ENCODE results near the gene FRMD4B. TPM values are rescaled to one million over a fixed set of nuclear protein-coding genes. Genes with fewer than 3 reads are reported as not detected.

FRMD4B gene
- total RNA-seq, 3 donors from 2014 or later (not counting 1 experiment from before 2014, with no cell fraction given): 8.5 to 19.8 (median 9.4) TPM

DNA sequence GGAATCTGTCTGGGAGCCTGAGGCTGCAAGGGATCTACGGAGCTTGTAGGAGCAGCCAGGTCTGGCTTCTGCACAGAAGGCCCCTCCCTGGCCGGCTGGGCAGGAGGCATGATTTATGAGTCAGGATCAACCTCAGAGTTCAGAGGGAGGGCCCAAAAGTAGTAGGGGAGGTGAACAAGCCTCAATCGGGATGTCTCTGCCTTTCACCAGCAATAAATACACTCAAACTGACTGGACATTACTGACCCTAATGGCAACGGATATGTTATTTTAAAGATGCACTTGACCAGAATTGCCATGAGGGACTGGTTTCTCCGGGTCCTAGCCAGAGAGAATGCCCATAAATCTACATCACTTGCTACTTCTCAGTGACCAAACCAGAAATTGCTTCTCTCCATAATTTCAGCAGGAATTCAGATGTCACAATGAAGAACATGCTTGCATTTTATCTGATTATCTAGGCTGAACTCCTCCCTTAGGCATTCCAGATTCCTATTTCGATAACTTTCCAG, 153.9 kb downstream of the FRMD4B start:
- Histone ChIP-seq H3K27me3 (ENCODE audit: control insufficient read depth, insufficient read depth, low read length) (no peaks in the 10 kb centered on the region), H3K4me3 (ENCODE audit: low read length) (no peak overlapping the region), H3K27ac (ENCODE audit: low read length) (no peak overlapping the region), H3K4me1 (ENCODE audit: control insufficient read depth, insufficient read depth, low read length) (peaks cover under 1% of the 10 kb centered on the region), H3K9me3 (ENCODE audit: control insufficient read depth, insufficient read depth, low read length) (no peaks in the 10 kb centered on the region), H3K36me3 (ENCODE audit: control insufficient read depth, insufficient read depth, low read length) (no peaks in the 10 kb centered on the region)
- peaks cover 5% of the 10 kb centered on the region in 2 donors for H3K4me1 Mint-ChIP-seq
- TF ChIP-seq, protein P1, sequence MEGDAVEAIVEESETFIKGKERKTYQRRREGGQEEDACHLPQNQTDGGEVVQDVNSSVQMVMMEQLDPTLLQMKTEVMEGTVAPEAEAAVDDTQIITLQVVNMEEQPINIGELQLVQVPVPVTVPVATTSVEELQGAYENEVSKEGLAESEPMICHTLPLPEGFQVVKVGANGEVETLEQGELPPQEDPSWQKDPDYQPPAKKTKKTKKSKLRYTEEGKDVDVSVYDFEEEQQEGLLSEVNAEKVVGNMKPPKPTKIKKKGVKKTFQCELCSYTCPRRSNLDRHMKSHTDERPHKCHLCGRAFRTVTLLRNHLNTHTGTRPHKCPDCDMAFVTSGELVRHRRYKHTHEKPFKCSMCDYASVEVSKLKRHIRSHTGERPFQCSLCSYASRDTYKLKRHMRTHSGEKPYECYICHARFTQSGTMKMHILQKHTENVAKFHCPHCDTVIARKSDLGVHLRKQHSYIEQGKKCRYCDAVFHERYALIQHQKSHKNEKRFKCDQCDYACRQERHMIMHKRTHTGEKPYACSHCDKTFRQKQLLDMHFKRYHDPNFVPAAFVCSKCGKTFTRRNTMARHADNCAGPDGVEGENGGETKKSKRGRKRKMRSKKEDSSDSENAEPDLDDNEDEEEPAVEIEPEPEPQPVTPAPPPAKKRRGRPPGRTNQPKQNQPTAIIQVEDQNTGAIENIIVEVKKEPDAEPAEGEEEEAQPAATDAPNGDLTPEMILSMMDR (IDR thresholded peaks at IDR 0.05): no peak
- intact Hi-C loops (cut with micrococcal nuclease): no loop called here
- 92% methylated on average over 6 of the region's 6 CpGs for WGBS (ENCODE audit: insufficient coverage)
- H3K9me3 Mint-ChIP-seq: no peaks in the 10 kb centered on the region
- DNase-seq (no peak), ATAC-seq (no peak)
- H3K27me3 Mint-ChIP-seq (ENCODE audit: low read depth in 2 of 2): no peaks in the 10 kb centered on the region
- H3K4me3 Mint-ChIP-seq: no peak overlapping the region
- no peak overlapping the region for H3K27ac Mint-ChIP-seq
- H3K36me3 Mint-ChIP-seq: no peaks in the 10 kb centered on the region

DNA sequence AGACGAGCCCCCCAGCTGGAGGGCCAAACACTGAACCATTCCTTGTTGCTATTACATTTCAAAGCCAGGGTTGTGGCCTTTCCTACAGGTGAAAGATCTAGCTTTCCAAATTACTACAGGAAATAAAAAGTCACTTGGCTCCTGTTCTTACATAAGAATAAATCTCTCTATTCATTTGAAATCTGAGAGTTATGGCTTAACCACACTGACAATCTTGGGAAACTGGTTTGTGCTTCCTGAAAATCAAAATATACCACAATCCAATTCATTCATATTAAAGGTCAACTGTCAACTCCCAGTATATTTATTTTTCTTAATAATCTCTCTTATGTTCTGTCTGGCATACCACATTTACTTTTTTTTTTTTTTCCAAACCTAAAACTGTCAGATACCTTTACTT, 159.8 kb downstream of the FRMD4B start:
- Mint-ChIP-seq H3K4me1 (no peaks in the 10 kb centered on the region), H3K4me3 (no peak overlapping the region), H3K27me3 (ENCODE audit: low read depth in 2 of 2) (no peaks in the 10 kb centered on the region), H3K27ac (no peak overlapping the region), H3K9me3 (no peaks in the 10 kb centered on the region), H3K36me3 (no peaks in the 10 kb centered on the region)
- TF ChIP-seq, protein P1 (IDR thresholded peaks at IDR 0.05): no peak
- no peaks in the 10 kb centered on the region for H3K36me3 ChIP-seq (ENCODE audit: control insufficient read depth, insufficient read depth, low read length)
- intact Hi-C loops (cut with micrococcal nuclease): no loop called here
- no peak overlapping the region for H3K4me3 ChIP-seq (ENCODE audit: low read length)
- H3K27me3 ChIP-seq (ENCODE audit: control insufficient read depth, insufficient read depth, low read length): no peaks in the 10 kb centered on the region
- H3K4me1 ChIP-seq (ENCODE audit: control insufficient read depth, insufficient read depth, low read length): no peaks in the 10 kb centered on the region
- H3K27ac ChIP-seq (ENCODE audit: low read length): no peak overlapping the region
- H3K9me3 ChIP-seq (ENCODE audit: control insufficient read depth, insufficient read depth, low read length): no peaks in the 10 kb centered on the region
- WGBS (ENCODE audit: insufficient coverage): 73% methylated on average over 1 of the region's 1 CpG
- ATAC-seq (no peak), DNase-seq (no peak)

DNA sequence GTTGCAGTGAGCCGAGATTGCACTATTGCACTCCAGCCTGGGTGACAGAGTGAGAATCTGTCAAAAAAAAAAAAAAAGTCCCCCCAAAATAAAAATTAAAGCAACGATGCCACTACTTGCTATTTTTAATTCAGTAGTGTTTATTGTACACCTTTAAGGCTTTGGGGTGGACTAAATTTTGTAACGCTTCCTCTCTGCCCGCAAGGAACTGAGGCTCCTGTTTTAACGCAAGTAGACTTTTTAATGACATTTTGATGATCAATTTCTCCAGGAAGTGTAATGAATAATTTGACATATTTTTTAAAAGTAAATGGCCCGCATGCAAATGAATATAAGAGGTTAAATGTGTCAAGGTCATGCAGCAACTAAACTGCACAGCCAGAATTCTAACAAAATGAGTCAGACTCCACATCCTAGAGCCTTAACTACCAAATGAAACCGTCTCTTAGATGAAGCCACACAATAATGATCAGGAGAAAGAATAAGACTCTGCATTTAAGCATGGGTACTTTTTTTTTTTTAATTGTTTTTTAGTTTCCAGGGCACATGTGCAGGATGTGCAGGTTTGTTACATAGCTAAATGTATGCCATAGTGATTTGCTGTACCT, 166.7 kb downstream of the FRMD4B start:
- no peaks in the 10 kb centered on the region for H3K9me3 ChIP-seq (ENCODE audit: control insufficient read depth, insufficient read depth, low read length)
- no peaks in the 10 kb centered on the region for H3K36me3 Mint-ChIP-seq
- no peaks in the 10 kb centered on the region for H3K36me3 ChIP-seq (ENCODE audit: control insufficient read depth, insufficient read depth, low read length)
- no peak overlapping the region for H3K4me3 Mint-ChIP-seq
- 88% methylated on average over 4 of the region's 7 CpGs for WGBS (ENCODE audit: insufficient coverage)
- H3K9me3 Mint-ChIP-seq: no peaks in the 10 kb centered on the region
- no peaks in the 10 kb centered on the region for H3K4me1 ChIP-seq (ENCODE audit: control insufficient read depth, insufficient read depth, low read length)
- H3K27me3 Mint-ChIP-seq (ENCODE audit: low read depth in 2 of 2): no peaks in the 10 kb centered on the region
- ATAC-seq: no peak
- H3K27ac Mint-ChIP-seq: no peak overlapping the region
- H3K27ac ChIP-seq (ENCODE audit: low read length): no peak overlapping the region
- H3K4me3 ChIP-seq (ENCODE audit: low read length): no peak overlapping the region
- no peaks in the 10 kb centered on the region for H3K4me1 Mint-ChIP-seq
- no peak for DNase-seq
- intact Hi-C loops (cut with micrococcal nuclease): no loop called here
- no peaks in the 10 kb centered on the region for H3K27me3 ChIP-seq (ENCODE audit: control insufficient read depth, insufficient read depth, low read length)
- TF ChIP-seq, protein P1 (IDR thresholded peaks at IDR 0.05): no peak

DNA sequence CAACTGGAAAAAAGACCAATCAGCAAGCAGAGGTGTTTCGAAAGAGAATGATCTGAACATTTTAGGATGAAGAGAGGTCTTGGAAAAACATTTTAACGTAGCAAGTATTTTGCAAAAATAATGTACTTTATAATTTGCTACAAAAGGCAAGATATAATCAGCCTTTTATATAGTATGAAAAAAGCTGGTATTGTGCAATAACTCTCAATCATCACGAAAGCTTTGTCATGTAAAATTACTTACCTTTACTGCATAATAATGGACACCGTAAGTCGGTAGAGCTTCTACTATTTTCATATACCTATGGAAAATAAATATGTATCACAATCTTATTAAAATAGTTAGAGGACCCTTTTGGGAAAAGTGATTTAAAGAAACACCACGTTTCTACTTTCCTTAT, 167.8 kb downstream of the FRMD4B start:
- no peaks in the 10 kb centered on the region for H3K4me1 ChIP-seq (ENCODE audit: control insufficient read depth, insufficient read depth, low read length)
- no peak for ATAC-seq
- Mint-ChIP-seq H3K36me3 (no peaks in the 10 kb centered on the region), H3K4me1 (no peaks in the 10 kb centered on the region), H3K27ac (no peak overlapping the region), H3K9me3 (no peaks in the 10 kb centered on the region), H3K4me3 (no peak overlapping the region), H3K27me3 (ENCODE audit: low read depth in 2 of 2) (no peaks in the 10 kb centered on the region)
- H3K36me3 ChIP-seq (ENCODE audit: control insufficient read depth, insufficient read depth, low read length): no peaks in the 10 kb centered on the region
- intact Hi-C loops (cut with micrococcal nuclease): no loop called here
- H3K27ac ChIP-seq (ENCODE audit: low read length): no peak overlapping the region
- 100% methylated on average over 1 of the region's 6 CpGs for WGBS (ENCODE audit: insufficient coverage)
- no peaks in the 10 kb centered on the region for H3K9me3 ChIP-seq (ENCODE audit: control insufficient read depth, insufficient read depth, low read length)
- H3K4me3 ChIP-seq (ENCODE audit: low read length): no peak overlapping the region
- no peak for DNase-seq
- TF ChIP-seq, protein P1 (IDR thresholded peaks at IDR 0.05): no peak
- no peaks in the 10 kb centered on the region for H3K27me3 ChIP-seq (ENCODE audit: control insufficient read depth, insufficient read depth, low read length)

All from natural killer cell (primary cell).